PC-3 (cell line): ENCODE measurements around the gene SEMA4G.

Experiments
- CTCF ChIP-seq: fragments of 300-600 bp; sonication (generic); conservative IDR thresholded peaks from 2 replicates; pipeline ENCODE4 v1.5.1; 2017; ENCODE audit warnings: antibody characterized with exemption, low read depth, mild to moderate bottlenecking, low read length
- EZH2 ChIP-seq: fragments of 300-600 bp; sonication (generic); IDR thresholded peaks from one replicate; pipeline ENCODE4 v1.6.1; 2017; ENCODE audit warnings: antibody characterized with exemption, mild to moderate bottlenecking, low read length; ENCODE audit not compliant: unreplicated experiment

- no peak for TF ChIP-seq CTCF
- TF ChIP-seq EZH2 = no peak
Measured at GRCh38 chr10:100965820-100966219, 3.5 kb upstream of the SEMA4G start.
